Esophagus squamous epithelium (tissue), 4 donors: ENCODE results near the gene CDC42BPA.

Experiments used
- POLR2A ChIP-seq, 4 donors: fragments of 450-650 bp; IDR thresholded peaks; one replicate each; pipeline ENCODE4 v1.6.1; 2017; ENCODE audit warnings: antibody characterized with exemption in 4 of 4, mild to moderate bottlenecking in 4 of 4, moderate library complexity in 3 of 4
- TF ChIP-seq, protein P1 (sequence below), 6 experiments: fragments of 450-650 bp in 4 of 6; fragments of 200-600 bp in 2 of 6; sonication (generic) in 2 of 6; IDR thresholded peaks; one replicate each; pipeline ENCODE4 v1.5.1; 2016 to 2019; ENCODE audit warnings: antibody characterized with exemption in 6 of 6, mild to moderate bottlenecking in 4 of 6, moderate library complexity in 4 of 6

- TF ChIP-seq POLR2A (IDR thresholded peaks at IDR 0.05), result no peak
- TF ChIP-seq, protein P1, sequence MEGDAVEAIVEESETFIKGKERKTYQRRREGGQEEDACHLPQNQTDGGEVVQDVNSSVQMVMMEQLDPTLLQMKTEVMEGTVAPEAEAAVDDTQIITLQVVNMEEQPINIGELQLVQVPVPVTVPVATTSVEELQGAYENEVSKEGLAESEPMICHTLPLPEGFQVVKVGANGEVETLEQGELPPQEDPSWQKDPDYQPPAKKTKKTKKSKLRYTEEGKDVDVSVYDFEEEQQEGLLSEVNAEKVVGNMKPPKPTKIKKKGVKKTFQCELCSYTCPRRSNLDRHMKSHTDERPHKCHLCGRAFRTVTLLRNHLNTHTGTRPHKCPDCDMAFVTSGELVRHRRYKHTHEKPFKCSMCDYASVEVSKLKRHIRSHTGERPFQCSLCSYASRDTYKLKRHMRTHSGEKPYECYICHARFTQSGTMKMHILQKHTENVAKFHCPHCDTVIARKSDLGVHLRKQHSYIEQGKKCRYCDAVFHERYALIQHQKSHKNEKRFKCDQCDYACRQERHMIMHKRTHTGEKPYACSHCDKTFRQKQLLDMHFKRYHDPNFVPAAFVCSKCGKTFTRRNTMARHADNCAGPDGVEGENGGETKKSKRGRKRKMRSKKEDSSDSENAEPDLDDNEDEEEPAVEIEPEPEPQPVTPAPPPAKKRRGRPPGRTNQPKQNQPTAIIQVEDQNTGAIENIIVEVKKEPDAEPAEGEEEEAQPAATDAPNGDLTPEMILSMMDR (IDR thresholded peaks at IDR 0.05), result no peak
Observed at GRCh38 chr1:227365473-227366431, 47.5 kb upstream of the CDC42BPA start.
